NCI-H345 (cell line): Measurements from ENCODE around the gene NSFL1C.

Source experiments
- DNase-seq: peaks from one replicate; lab custom pipeline; 2025; lab: John Stamatoyannopoulos, UW

The NSFL1C gene

GRCh38 chr20:1484438-1485116 is 17.9 kb upstream of the NSFL1C start:
- no peak for DNase-seq

- no peak for DNase-seq
These were observed 13.4 kb upstream of the NSFL1C start for GRCh38 chr20:1479831-1480595.

DNA sequence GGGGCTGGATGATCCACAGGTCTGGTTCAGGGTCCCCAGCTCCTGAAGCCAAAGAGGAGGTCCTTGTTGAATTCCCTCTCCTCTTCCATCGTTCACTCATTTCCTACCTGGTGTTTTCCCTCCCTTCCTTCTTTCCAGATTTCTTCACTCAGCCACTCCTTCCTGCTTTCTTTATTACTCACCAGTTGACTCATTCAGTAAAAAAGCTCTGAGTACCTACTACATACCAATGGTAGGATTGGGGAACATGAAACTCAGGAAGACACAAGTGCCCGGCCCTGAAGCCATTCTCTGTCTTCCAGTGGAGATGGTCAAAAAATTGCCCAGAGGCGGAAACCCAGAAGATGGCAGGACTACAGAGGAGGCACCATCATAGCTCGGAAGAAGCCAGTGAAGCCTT is 11.9 kb upstream of the NSFL1C start:
- no peak for DNase-seq

- DNase-seq = no peak
These were observed 11.3 kb upstream of the NSFL1C start for GRCh38 chr20:1477896-1478490.

GRCh38 chr20:1474817-1475603 is 8.4 kb upstream of the NSFL1C start:
- no peak for DNase-seq

GRCh38 chr20:1474325-1474724 is 7.7 kb upstream of the NSFL1C start:
- no peak for DNase-seq

- DNase-seq = no peak
These were observed 6.9 kb upstream of the NSFL1C start for GRCh38 chr20:1473246-1474220.

DNA sequence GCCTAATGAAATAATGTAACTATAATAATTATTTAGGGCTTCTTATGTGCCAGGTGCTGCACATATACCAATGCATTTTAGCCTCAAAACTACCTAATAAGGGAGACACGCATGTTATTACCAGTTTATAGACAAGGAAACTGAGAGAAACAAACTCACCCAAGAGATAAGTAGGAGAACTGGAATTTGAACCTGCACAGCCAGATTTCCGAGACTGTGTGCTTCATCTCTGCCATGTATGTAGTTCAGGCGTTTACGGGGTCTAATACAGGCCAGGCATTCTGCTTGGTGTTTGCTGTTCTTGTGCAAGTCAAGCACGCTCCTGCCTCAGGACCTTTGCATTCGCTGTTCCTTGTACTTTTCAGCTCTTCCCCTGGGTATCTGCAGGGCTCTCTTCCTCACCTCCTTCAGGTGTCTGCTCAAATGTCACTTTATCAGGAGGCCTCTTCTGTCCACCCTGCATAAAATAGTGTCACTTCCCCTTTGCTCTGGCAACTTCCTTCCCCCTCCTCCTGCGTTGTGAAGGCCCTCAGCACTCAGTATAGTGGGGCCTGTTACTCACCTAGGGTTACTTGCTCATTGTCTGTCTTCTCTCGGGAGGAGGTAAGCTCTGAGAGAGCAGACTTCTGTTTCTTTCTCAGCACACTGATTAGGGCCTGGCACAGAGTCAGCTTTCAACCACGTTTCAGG is 6.1 kb upstream of the NSFL1C start:
- no peak for DNase-seq

DNA sequence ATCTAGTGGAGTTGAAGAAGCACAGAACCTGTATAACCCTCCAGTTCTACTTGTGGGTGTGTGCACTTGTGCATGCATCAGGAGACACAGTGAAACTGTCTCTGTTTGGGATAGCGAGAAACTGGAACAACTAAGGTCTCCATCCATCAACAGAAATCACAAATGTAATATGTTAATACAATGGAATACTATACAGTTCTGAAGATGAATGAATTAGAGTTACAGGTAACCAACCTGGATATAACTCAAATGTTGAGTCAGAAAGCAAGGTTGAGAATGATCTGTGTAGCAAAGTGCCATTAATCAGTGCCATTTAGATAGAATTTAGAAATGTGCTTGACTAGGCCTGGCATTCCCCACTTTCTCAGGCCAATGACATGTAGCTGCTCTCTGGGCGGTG is 4.6 kb upstream of the NSFL1C start:
- no peak for DNase-seq

DNA sequence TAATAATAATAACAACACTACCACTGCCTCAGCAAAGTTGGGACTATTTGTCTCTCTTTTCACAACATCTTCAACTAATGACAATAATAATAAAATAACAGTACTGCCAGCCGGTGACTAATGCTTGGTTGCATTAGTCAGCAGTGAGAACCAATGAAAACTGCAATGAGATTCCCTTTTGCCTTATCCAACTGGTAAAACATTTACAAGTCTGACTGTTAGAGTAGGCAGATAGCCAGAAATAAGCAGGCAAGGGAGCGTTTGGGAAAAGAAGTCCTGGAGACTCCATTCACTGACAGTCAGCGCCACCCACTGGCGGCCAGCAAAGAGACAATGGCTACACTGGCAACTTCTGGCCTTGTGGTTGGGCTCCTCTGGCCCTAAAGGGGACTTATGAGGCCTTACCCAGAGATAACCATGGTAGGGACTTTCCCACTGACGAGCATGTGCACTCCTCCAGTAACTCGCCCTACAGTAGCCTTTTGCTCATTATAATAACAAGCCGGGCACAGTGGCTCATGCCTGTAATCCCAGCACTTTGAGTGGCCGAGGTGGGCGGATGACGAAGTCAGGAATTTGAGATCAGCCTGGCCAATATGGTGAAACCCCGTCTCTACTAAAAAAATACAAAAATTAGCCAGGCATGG is 3.4 kb upstream of the NSFL1C start:
- DNase-seq = peak; percentile 88

DNA sequence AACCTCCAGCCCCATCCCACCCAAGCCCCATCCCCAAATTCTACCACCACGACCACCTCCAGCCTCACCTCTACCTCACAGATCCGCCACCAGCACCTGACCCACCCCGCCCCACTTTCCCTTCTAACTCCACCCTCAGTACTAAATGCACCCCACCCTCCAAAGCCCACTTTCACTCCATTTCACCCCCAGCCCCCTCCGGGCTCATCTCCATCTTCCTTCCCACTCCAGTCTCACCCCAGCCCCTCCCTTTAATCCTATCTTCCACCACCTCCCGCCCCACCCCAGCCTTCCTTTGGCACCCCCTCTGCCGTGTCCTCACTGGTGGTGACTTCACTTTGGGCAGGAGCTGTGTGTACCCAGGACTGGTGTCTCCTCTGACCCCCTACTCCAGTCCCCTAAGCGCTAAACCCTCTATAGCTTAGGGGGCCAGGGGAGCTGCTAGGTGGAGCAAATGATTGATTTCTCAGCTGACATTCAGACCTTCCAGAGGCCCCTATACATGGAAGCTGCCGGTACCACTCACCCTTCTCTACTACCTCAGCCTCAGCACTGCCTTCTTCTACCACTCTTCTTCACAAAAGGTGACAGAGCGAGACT is 2.8 kb upstream of the NSFL1C start:
- DNase-seq = no peak

GRCh38 chr20:1468117-1468624 is 1.5 kb upstream of the NSFL1C start:
- no peak for DNase-seq

GRCh38 chr20:1467355-1468116 is 887 bp upstream of the NSFL1C start:
- DNase-seq = no peak

GRCh38 chr20:1467082-1467354 is 369 bp upstream of the NSFL1C start:
- no peak for DNase-seq

GRCh38 chr20:1465470-1466210 is 1.0 kb downstream of the NSFL1C start:
- no peak for DNase-seq

DNA sequence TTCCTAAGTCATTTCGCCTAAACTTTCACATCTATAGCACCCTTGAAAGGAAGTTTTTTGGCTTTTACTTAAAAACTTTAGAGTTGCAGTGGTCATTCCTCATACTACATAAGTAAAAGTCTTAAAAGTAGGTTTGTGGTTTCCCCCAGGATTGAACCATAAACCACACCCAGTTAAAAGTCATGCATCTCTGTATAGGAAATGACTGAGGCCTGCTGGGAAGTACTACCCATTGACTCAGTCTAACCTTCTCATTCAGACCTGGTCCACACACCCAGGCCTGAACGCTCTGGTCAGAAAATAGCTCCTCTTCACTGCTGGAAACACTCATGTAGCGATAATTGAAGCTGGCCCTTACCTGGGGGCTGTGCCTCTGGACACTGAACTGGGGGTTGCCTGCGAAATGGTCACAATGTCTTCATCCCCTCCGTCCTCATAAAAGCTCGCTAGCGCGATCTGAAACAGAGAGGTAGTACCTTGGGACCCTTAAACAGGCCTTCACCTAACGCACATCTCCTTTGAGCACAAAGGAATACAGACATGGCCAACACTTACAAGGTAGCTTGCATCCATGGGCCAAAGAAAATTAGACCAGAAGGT is 2.6 kb downstream of the NSFL1C start:
- DNase-seq = no peak

DNA sequence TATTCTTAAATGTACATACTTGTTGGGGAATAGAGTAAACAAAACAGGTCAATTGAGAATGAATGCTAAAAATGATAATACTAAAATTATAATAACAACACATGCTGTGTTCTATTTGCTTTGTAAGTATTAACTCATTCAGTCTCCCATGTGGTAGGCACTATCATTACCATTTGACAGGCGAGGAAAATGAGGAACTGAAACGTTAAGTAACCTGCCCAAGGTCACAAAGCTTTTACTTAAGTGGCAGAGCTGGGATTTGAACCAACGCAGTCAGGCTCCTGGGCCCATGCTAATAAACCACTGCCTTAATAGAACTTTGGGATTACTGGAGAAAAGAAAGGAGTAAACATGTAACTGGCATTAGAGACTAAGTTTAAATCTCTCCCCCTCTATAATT is 3.8 kb downstream of the NSFL1C start:
- no peak for DNase-seq

DNA sequence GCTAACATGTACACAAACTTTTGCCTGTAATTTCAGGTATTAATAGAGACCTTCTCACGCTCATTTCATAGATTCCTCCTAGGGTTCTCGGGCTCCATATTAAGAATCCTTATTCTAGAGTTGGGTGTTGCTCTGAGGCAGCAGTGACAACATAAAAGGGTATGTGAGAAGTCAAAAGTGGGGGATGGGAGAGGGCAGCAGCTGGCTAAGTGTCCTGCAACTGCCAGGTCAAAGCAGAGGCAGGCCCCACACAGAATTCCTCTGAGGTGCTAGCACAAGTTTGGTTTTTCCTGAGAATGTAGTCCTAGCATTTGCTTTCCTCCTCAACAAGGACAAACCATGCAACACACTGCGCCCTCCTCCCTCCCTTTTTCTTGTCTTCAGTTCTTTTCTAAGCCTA is 4.6 kb downstream of the NSFL1C start:
- DNase-seq = no peak
